AG09319 (cell line): ENCODE measurements around the gene KCNE4.

Experiments
- DNase-seq: peaks from one replicate; pipeline ENCODE4 v3.0.0-alpha.2; 2010; ENCODE audit warnings: low read depth; ENCODE audit errors: extremely low read depth
- CTCF ChIP-seq: IDR thresholded peaks from 2 replicates; pipeline ENCODE4 v1.5.1; 2011; ENCODE audit warnings: low read depth, mild to moderate bottlenecking, inconsistent platforms, low read length, moderate library complexity

Gene KCNE4

DNA sequence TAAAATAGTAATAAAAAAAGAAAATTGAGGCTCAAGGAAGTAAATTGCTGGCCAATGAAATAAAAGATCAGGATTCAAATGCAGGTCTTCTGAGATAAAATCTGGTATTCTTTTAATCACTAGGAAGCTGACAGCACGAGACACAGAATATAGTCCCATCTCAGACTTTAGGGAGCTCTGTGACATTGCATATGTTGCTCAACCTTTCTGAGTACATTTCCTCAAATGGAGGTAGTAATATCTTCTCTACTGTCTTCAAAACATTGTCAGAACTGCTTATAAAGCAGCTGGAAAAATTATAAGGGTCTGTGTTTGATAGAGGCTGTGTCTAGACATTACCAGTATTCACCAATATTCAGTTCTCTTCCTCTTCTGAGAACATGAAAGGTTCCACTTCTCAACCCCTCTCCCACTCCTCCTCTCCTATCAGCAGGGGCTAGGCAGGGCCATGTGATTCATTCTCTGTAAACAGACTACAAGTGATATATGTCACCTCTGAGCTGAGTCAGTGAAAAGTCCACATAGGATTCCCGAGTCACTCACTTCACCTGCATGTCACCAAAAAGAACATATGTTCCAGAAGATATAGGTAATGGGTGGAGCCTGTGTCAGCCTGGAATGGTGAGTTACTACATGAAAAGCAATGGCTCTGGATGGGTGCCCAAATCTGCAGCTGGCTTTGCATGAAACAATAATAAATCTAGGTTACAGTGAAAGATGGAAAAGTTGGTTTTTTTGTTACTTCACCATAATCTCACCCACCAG is 7.1 kb downstream of the KCNE4 start:
- no peak for DNase-seq
- no peak for TF ChIP-seq CTCF

- TF ChIP-seq CTCF = no peak
- DNase-seq = no peak
These were observed 8.3 kb downstream of the KCNE4 start for GRCh38 chr2:223060201-223060825.

DNA sequence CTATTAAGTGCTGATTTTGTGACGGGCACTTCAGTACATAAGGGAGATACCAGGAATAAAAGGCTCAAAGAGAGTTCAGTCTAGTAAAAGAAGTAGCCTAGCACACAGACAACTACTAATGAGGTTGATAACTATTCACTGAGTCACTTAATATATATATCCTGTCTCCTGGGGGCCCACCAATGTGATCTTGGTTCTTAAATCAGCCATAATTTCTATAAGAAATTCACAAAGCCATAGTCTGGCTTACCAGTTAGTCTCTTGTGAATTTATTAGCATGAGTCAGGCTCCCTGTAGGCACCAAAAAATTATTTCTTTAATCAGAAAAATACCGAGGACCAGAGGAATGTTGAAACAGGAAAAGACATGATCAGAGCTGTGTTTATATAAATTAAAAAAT is 10.4 kb downstream of the KCNE4 start:
- no peak for TF ChIP-seq CTCF
- no peak for DNase-seq

DNA sequence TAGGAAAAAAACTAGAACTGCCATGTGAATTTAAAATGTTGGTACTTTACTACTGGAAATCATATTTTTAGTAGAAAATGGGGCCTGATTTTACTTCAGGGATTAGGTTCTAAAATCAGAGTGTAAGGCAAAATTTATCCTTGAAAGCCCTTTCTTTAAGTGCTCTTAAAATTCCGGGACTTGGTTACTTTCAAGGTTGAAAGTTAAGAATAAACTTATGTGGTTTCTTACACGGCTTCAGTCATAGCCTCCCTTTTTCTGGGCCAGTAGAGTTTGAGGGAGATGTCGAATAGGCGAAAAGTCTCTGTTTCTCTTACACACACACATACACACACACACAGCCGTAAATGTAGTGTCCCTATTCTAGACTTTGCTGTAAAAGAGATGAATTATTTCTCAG is 13.1 kb downstream of the KCNE4 start:
- TF ChIP-seq CTCF = no peak
- no peak for DNase-seq

DNA sequence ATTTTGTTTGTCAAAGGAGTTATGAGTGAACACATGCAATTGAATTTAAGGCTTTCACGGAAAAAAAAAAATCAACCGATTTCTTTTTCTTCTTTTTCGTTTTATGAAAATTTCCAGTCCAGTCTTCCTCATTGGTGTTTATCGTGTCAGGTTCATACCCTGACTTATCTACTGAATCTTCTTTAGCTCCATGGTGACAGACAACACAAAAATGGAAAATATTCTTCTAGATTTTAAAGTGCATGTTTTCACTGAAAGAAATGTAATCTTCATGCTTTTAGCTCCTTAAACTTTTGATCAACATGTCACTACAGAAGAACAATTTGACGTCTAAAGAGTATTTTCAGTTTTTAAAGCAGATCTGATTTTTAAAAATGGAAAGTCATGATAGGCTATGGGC is 14.7 kb downstream of the KCNE4 start:
- no peak for TF ChIP-seq CTCF
- no peak for DNase-seq

- no peak for DNase-seq
- TF ChIP-seq CTCF = no peak
These were observed 16.1 kb downstream of the KCNE4 start for GRCh38 chr2:223068071-223068470.

DNA sequence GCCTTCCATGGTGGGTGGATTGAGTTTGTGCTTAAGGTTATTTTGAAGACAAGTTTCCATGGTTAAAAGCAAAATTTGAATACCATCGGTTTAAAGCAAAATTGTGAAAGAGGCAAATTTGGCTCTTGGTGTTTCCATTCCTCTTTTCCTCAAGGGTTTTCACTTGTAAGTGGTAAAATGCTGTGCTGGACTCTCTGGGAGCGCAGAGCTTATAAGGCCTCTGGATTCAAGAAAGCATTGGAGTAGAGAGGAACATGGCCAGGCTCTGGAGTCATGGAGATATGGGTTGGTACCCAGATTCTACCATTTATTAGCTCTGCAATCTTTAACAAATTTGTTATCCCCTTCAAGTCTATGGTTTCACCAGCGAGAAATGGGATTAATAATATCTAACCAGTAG is 17.5 kb downstream of the KCNE4 start:
- TF ChIP-seq CTCF = no peak
- DNase-seq = no peak
